Hepatic stellate cell (primary cell): ENCODE results near the gene RBP3.

ENCODE experiments used
- DNase-seq: peaks from one replicate; pipeline ENCODE4 v3.0.0; 2011; ENCODE audit warnings: low spot score

RBP3 gene

GRCh38 chr10:47319784-47320183, 28.4 kb upstream of the RBP3 start:
- no peak for DNase-seq

GRCh38 chr10:47320812-47321211, 27.4 kb upstream of the RBP3 start:
- no peak for DNase-seq

- DNase-seq, result no peak
These were observed 26.5 kb upstream of the RBP3 start for GRCh38 chr10:47321521-47322195.

GRCh38 chr10:47322300-47323061, 25.7 kb upstream of the RBP3 start, which contains the start of gene GDF2:
GDF2 (plus strand) TSS chr10:47322454; CDS start chr10:47322669, 215 bp downstream.
- DNase-seq, result no peak

- DNase-seq, result no peak
These were observed 25.1 kb upstream of the RBP3 start for GRCh38 chr10:47323087-47323486.

- DNase-seq, result no peak
These were observed 24.4 kb upstream of the RBP3 start for GRCh38 chr10:47323636-47324296.

GRCh38 chr10:47325303-47326291, 22.6 kb upstream of the RBP3 start:
- DNase-seq, result no peak

GRCh38 chr10:47326306-47326926, 21.7 kb upstream of the RBP3 start:
- DNase-seq, result no peak

- no peak for DNase-seq
These were observed 21.2 kb upstream of the RBP3 start for GRCh38 chr10:47326927-47327330.

GRCh38 chr10:47329855-47330254, 18.3 kb upstream of the RBP3 start:
- DNase-seq, result no peak

- DNase-seq, result no peak
These were observed 17.8 kb upstream of the RBP3 start for GRCh38 chr10:47330366-47330765.

- DNase-seq, result no peak
These were observed 17.4 kb upstream of the RBP3 start for GRCh38 chr10:47330804-47331203.

GRCh38 chr10:47331491-47331890, 16.7 kb upstream of the RBP3 start:
- DNase-seq, result no peak

GRCh38 chr10:47331954-47332353, 16.2 kb upstream of the RBP3 start:
- DNase-seq, result no peak

GRCh38 chr10:47332371-47332770, 15.8 kb upstream of the RBP3 start:
- DNase-seq, result no peak

GRCh38 chr10:47332946-47333345, 15.2 kb upstream of the RBP3 start:
- DNase-seq, result no peak

- DNase-seq, result no peak
These were observed 14.6 kb upstream of the RBP3 start for GRCh38 chr10:47333532-47333931.

GRCh38 chr10:47334466-47335295, 13.5 kb upstream of the RBP3 start:
- DNase-seq, result no peak

GRCh38 chr10:47335906-47336305, 12.3 kb upstream of the RBP3 start:
- no peak for DNase-seq

GRCh38 chr10:47336387-47337134, 11.6 kb upstream of the RBP3 start:
- DNase-seq, result no peak
